Measurements from ENCODE around the gene ADH6.
"Not testable (repeated sequence)": the region's sequence is repeated elsewhere in the genome, so short reads cannot be mapped to it uniquely, and the experiment has no call there.

ADH6 gene

DNA sequence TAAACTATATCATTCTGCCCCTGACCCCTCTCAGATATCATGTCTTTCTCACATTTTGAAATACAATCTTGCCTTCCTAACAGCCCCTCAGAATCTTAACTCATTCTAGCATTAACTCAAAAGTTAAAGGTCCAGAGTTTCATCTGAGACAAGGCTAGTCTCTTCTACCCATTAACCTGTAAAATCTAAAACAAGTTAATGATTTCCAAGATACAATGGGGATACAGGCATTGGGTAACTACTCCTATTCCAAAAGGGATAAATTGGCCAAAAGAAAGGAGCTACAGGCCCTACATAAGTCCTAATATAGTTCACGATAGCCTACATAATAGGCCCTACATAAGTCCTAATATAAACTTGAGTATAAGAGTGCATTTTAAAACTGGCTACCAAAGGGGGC lies 18.9 kb downstream of the ADH6 start:
- no peak overlapping the region for H3K27ac ChIP-seq (ENCODE audit: low read depth, low read length)
- no peaks in the 10 kb centered on the region for H3K27me3 ChIP-seq (ENCODE audit: insufficient read depth, low read length)
- H4K12ac ChIP-seq (ENCODE audit: low read depth, low read length): no peak overlapping the region
- H3K9ac ChIP-seq (ENCODE audit: low read length): no peak overlapping the region
- no peak overlapping the region for H3K4me2 ChIP-seq (ENCODE audit: low read length)
- no peak for DNase-seq
- no peak overlapping the region for H3K4me3 ChIP-seq (ENCODE audit: low read depth, low read length)
- no peak overlapping the region for H4K91ac ChIP-seq (ENCODE audit: low read depth, low read length)
- H2BK120ac ChIP-seq (ENCODE audit: insufficient read depth, low read length, poor library complexity): no peak overlapping the region
- no CpG with 5 or more reads among the region's 1 CpG for WGBS (ENCODE audit: extremely low coverage, insufficient coverage, insufficient read length)
- H2BK12ac ChIP-seq (ENCODE audit: low read length): no peak overlapping the region
- H3K79me1 ChIP-seq (ENCODE audit: low read length): no peaks in the 10 kb centered on the region
- no peak overlapping the region for H3K4ac ChIP-seq (ENCODE audit: low read depth, low read length)
- no peak overlapping the region for H3K23ac ChIP-seq (ENCODE audit: low read length)
- no peak overlapping the region for H2AFZ ChIP-seq (ENCODE audit: insufficient read depth, low read length, poor library complexity)
- H4K8ac ChIP-seq (ENCODE audit: low read depth, low read length): no peak overlapping the region
- H3K9me3 ChIP-seq (ENCODE audit: insufficient read depth, low read depth, low read length): peaks cover 3% of the 10 kb centered on the region
- no peaks in the 10 kb centered on the region for H3K79me2 ChIP-seq (ENCODE audit: control insufficient read depth, insufficient read depth, low read length, poor library complexity)
- H3K4me1 ChIP-seq (ENCODE audit: control insufficient read depth in 1 of 2, insufficient read depth in 2 of 2, low read length in 2 of 2): no peaks in the 10 kb centered on the region
- no peak overlapping the region for H2AK5ac ChIP-seq (ENCODE audit: low read length)
- H3K14ac ChIP-seq (ENCODE audit: low read length): no peak overlapping the region
- no peak overlapping the region for H3K18ac ChIP-seq (ENCODE audit: low read length)
- no peak overlapping the region for H2BK5ac ChIP-seq (ENCODE audit: low read depth, low read length, poor library complexity)
- H3K36me3 ChIP-seq (ENCODE audit: control insufficient read depth in 1 of 2, insufficient read depth in 2 of 2, low read length in 2 of 2): no peaks in the 10 kb centered on the region

GRCh38 chr4:99190336-99190735 lies 28.7 kb downstream of the ADH6 start:
- Histone ChIP-seq H3K4me2 (ENCODE audit: low read length) (no peak overlapping the region), H3K18ac (ENCODE audit: low read length) (no peak overlapping the region), H3K79me2 (ENCODE audit: control insufficient read depth, insufficient read depth, low read length, poor library complexity) (no peaks in the 10 kb centered on the region), H4K8ac (ENCODE audit: low read depth, low read length) (no peak overlapping the region), H2BK12ac (ENCODE audit: low read length) (peak overlapping the region; percentile 85), H3K4ac (ENCODE audit: low read depth, low read length) (no peak overlapping the region), H3K9ac (ENCODE audit: low read length) (no peak overlapping the region), H3K4me1 (ENCODE audit: control insufficient read depth in 1 of 2, insufficient read depth in 2 of 2, low read length in 2 of 2) (peaks cover 0 to 7% of the 10 kb centered on the region in 2 experiments), H2BK120ac (ENCODE audit: insufficient read depth, low read length, poor library complexity) (no peak overlapping the region), H3K79me1 (ENCODE audit: low read length) (no peaks in the 10 kb centered on the region), H3K9me3 (ENCODE audit: insufficient read depth, low read depth, low read length) (peaks cover 1% of the 10 kb centered on the region), H3K4me3 (ENCODE audit: low read depth, low read length) (no peak overlapping the region), H2BK5ac (ENCODE audit: low read depth, low read length, poor library complexity) (no peak overlapping the region), H3K23ac (ENCODE audit: low read length) (no peak overlapping the region), H2AFZ (ENCODE audit: insufficient read depth, low read length, poor library complexity) (no peak overlapping the region), H3K36me3 (ENCODE audit: control insufficient read depth in 1 of 2, insufficient read depth in 2 of 2, low read length in 2 of 2) (peaks cover 2 to 3% of the 10 kb centered on the region in 2 experiments), H3K27ac (ENCODE audit: low read depth, low read length) (no peak overlapping the region), H3K27me3 (ENCODE audit: insufficient read depth, low read length) (no peaks in the 10 kb centered on the region), H4K12ac (ENCODE audit: low read depth, low read length) (no peak overlapping the region), H4K91ac (ENCODE audit: low read depth, low read length) (no peak overlapping the region), H3K14ac (ENCODE audit: low read length) (no peak overlapping the region), H2AK5ac (ENCODE audit: low read length) (no peak overlapping the region)
- DNase-seq: peak; percentile 4 to 45
- no CpG with 5 or more reads among the region's 5 CpGs for WGBS (ENCODE audit: extremely low coverage, insufficient coverage, insufficient read length)

GRCh38 chr4:99189900-99190299 lies 29.1 kb downstream of the ADH6 start:
- not testable (repeated sequence) for H4K12ac ChIP-seq (ENCODE audit: low read depth, low read length); H4K8ac ChIP-seq (ENCODE audit: low read depth, low read length); H3K9ac ChIP-seq (ENCODE audit: low read length); H2AFZ ChIP-seq (ENCODE audit: insufficient read depth, low read length, poor library complexity); H3K14ac ChIP-seq (ENCODE audit: low read length); H3K36me3 ChIP-seq (ENCODE audit: control insufficient read depth in 1 of 2, insufficient read depth in 2 of 2, low read length in 2 of 2); H3K9me3 ChIP-seq (ENCODE audit: insufficient read depth, low read depth, low read length); H3K4me3 ChIP-seq (ENCODE audit: low read depth, low read length); H2BK5ac ChIP-seq (ENCODE audit: low read depth, low read length, poor library complexity); H2AK5ac ChIP-seq (ENCODE audit: low read length); H3K4ac ChIP-seq (ENCODE audit: low read depth, low read length); H3K23ac ChIP-seq (ENCODE audit: low read length); H3K79me1 ChIP-seq (ENCODE audit: low read length); H3K79me2 ChIP-seq (ENCODE audit: control insufficient read depth, insufficient read depth, low read length, poor library complexity); H3K18ac ChIP-seq (ENCODE audit: low read length); H3K4me1 ChIP-seq (ENCODE audit: control insufficient read depth in 1 of 2, insufficient read depth in 2 of 2, low read length in 2 of 2); H2BK120ac ChIP-seq (ENCODE audit: insufficient read depth, low read length, poor library complexity); H4K91ac ChIP-seq (ENCODE audit: low read depth, low read length); H3K27me3 ChIP-seq (ENCODE audit: insufficient read depth, low read length); H3K4me2 ChIP-seq (ENCODE audit: low read length); H3K27ac ChIP-seq (ENCODE audit: low read depth, low read length)
- DNase-seq: peak in 1 of 2 donors; percentile 65
- WGBS (ENCODE audit: extremely low coverage, insufficient coverage, insufficient read length): no CpG with 5 or more reads among the region's 3 CpGs
- peak overlapping the region; percentile 23 for H2BK12ac ChIP-seq (ENCODE audit: low read length)

- no CpG with 5 or more reads among the region's 1 CpG for WGBS (ENCODE audit: extremely low coverage, insufficient coverage, insufficient read length)
- DNase-seq: no peak
- H3K4me2 ChIP-seq (ENCODE audit: low read length): no peak overlapping the region
These were observed 33.0 kb downstream of the ADH6 start for GRCh38 chr4:99186029-99186428.

More at GRCh38 chr4:99186029-99186428, 33.0 kb downstream of the ADH6 start:
- H2AK5ac ChIP-seq (ENCODE audit: low read length): no peak overlapping the region
- no peak overlapping the region for H3K23ac ChIP-seq (ENCODE audit: low read length)
- H2BK12ac ChIP-seq (ENCODE audit: low read length): no peak overlapping the region
- H3K14ac ChIP-seq (ENCODE audit: low read length): no peak overlapping the region
- H3K9ac ChIP-seq (ENCODE audit: low read length): no peak overlapping the region
- no peak overlapping the region for H3K18ac ChIP-seq (ENCODE audit: low read length)
- H3K36me3 ChIP-seq (ENCODE audit: control insufficient read depth in 1 of 2, insufficient read depth in 2 of 2, low read length in 2 of 2): peaks cover 2 to 3% of the 10 kb centered on the region in 2 experiments
- H4K8ac ChIP-seq (ENCODE audit: low read depth, low read length): no peak overlapping the region
- no peaks in the 10 kb centered on the region for H3K79me2 ChIP-seq (ENCODE audit: control insufficient read depth, insufficient read depth, low read length, poor library complexity)
- no peak overlapping the region for H3K4ac ChIP-seq (ENCODE audit: low read depth, low read length)
- no peak overlapping the region for H2AFZ ChIP-seq (ENCODE audit: insufficient read depth, low read length, poor library complexity)
- H2BK120ac ChIP-seq (ENCODE audit: insufficient read depth, low read length, poor library complexity): no peak overlapping the region
- H3K9me3 ChIP-seq (ENCODE audit: insufficient read depth, low read depth, low read length): peaks cover 1% of the 10 kb centered on the region
- H4K91ac ChIP-seq (ENCODE audit: low read depth, low read length): no peak overlapping the region
- H2BK5ac ChIP-seq (ENCODE audit: low read depth, low read length, poor library complexity): no peak overlapping the region
- no peaks in the 10 kb centered on the region for H3K27me3 ChIP-seq (ENCODE audit: insufficient read depth, low read length)
- no peaks in the 10 kb centered on the region for H3K79me1 ChIP-seq (ENCODE audit: low read length)
- no peak overlapping the region for H3K4me3 ChIP-seq (ENCODE audit: low read depth, low read length)
- no peak overlapping the region for H4K12ac ChIP-seq (ENCODE audit: low read depth, low read length)
- H3K27ac ChIP-seq (ENCODE audit: low read depth, low read length): no peak overlapping the region
- peaks cover 0 to 7% of the 10 kb centered on the region in 2 experiments for H3K4me1 ChIP-seq (ENCODE audit: control insufficient read depth in 1 of 2, insufficient read depth in 2 of 2, low read length in 2 of 2)
